ENCODE measurements around the gene ZNF724.
"Not testable (repeated sequence)": the region's sequence is repeated elsewhere in the genome, so short reads cannot be mapped to it uniquely, and the experiment has no call there.

Gene ZNF724

DNA sequence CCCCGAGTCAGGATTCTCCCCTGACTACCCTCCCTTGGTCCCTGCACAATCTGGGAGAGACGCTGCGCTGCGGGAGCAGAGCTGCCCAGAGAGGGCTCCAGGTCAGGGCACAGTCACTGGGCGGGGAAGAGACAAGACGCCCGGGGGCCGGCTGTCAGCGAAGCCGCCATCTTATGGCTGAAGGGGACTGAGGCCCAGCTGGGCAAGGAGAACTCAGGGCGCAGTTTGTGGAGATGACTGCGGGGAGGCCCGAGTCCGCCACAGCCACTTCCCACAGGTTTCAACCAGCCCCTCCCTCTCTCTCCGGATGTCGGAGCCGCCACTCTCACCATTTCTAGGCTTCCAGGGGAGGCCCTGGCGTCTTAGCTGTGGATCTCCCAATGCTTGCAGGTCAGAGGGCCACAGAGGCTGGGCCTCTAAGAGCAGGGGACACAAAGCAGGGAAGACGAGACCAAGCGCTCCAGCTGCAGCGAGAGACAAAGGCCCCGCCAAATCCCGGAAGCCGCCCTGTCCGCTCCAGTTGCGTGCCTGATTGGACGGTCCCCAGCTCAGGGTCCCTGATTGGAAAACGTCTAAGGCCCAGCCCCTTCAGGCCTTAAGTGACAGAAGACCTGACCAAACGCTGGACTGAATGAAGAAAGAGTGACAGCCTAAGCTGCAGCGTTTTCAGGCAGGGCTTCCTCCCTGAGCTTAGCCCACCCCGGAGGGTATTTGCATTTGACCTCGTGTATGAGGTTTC lies at the start of gene ZNF724:
Gene ZNF724 (minus strand): TSS at position 484 of the 739 bp plus-strand sequence. CDS start 152 bp downstream, at position 332.
- DNase-seq (ENCODE audit: low read depth): peak; percentile 79

DNA sequence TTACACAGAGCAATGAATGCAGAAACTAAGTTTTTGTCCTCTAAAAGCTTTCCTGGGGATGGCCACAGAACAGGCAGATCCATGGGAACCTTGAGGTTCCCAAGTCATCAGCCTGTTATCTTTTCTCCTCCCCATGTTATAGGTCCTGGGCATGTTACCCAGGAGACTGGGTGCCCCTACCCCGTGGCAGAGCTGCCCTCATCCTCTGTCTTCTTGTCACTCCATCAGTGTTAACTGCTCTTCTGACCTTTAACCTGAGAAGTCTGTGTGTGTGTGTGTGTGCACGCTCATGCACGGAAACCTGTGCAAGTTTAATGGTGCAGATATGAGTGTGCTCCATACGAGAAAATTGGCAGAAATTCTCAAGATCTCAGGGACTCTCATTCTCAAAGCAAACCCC lies 43.9 kb upstream of the ZNF724 start:
- no peak for DNase-seq (ENCODE audit: low read depth)

DNA sequence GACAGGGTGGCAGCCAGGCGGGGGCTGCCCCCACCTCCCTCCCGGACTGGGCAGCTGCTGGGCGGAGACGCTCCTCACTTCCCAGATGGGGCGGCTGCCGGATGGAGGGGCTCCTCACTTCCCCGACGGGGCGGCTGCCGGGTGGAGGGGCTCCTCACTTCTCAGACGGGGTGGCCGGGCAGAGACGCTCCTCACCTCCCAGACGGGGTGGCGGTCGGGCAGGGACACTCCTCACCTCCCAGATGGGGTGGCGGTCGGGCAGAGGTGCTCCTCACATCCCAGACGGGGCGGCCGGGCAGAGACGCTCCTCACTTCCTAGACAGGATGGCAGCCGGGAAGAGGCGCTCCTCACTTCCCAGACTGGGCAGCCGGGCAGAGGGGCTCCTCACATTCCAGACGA lies 39.8 kb upstream of the ZNF724 start:
- not testable (repeated sequence) for DNase-seq (ENCODE audit: low read depth)

DNA sequence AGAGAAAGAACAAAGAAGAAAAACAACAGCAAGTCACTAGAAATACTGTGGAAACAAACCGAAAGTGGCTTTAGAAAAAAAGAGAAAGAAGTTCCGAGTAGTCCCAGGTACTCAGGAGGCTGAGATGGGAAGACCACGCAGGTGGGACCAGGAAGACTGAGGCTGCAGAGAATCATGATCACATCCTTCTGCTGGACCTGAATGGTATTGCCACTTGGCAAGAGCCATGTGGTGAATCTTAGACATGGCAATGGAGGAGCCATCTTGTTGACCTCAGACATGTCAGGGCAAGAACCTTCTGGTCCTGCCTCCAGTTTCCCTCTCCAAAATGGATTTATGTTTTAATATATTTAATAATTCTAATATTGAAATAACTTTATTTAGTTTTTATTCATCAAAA lies 37.4 kb upstream of the ZNF724 start:
- DNase-seq (ENCODE audit: low read depth): no peak

DNA sequence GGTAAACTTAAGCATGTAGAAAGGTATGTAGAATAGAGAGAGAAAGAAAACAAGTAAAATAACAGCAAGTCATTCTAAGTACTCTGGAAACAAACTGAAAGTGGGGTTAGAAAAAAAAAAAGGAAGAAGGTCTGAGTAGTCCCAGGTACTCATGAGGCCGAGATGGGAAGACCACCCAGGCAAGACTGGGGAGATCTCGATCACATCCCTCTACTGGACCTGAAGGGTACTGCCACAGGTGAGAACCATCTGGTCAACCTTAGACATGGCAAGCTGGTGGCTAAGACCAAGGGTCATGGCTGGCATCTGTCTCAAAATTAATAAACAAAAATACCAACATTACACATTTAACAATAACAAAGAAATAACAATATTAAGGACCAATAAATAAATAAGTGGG lies 36.3 kb upstream of the ZNF724 start:
- no peak for DNase-seq (ENCODE audit: low read depth)

GRCh38 chr19:23285948-23286347 lies 35.8 kb upstream of the ZNF724 start:
- no peak for DNase-seq (ENCODE audit: low read depth)

- DNase-seq (ENCODE audit: low read depth): not testable (repeated sequence)
Measured at GRCh38 chr19:23285326-23285725, 35.1 kb upstream of the ZNF724 start.

DNA sequence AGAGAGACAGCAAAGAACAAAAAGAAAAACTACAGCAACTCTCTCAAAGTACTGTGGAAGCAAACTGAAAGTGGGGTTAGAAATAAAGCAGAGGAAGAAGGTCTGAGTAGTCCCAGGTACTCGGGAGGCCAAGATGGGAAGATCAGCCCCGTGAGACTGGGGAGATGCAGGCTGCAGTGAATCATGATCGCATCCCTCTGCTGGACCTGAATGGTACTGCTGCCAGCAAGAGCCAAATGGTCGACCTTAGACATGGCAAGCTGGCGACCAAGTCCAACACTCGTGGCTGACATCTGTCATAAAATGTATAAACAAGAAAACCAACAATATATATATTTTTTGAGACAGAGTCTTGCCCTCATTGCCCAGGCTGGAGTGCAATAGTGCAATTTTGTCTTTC lies 33.7 kb upstream of the ZNF724 start:
- DNase-seq (ENCODE audit: low read depth): peak; percentile 16

DNA sequence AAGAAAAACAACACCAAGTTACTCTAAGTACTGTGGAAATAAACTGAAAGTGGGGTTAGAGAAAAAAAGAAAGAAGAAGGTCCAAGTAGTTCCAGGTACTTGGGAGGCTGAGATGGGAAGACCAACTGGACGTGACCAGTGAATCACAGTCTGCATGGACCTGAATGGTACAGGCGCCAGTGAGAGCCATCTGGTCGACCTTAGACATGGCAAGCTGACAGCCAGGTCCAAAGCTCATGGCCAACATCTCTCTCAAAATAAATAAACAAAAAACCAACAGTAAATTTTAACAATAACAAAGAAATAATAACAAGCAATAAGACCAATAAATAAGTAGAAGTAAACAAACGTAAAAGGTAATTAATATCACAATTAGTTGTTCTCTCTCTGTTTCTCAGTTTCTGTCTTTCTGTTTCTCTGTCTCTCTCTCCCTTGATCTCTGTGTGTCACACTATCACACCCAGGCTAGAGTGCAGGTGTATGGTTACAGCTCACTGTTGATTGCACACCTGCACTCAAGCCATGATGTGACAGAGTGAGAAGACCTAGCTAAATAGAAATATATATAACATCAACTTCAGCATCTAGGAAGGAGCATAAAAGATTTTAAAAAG lies 31.6 kb upstream of the ZNF724 start:
- DNase-seq (ENCODE audit: low read depth): no peak

GRCh38 chr19:23278118-23278517 lies 27.9 kb upstream of the ZNF724 start:
- not testable (repeated sequence) for DNase-seq (ENCODE audit: low read depth)

- DNase-seq (ENCODE audit: low read depth): peak; percentile 82
Measured at GRCh38 chr19:23273590-23274412, 23.6 kb upstream of the ZNF724 start.

GRCh38 chr19:23273022-23273589 lies 22.9 kb upstream of the ZNF724 start:
- DNase-seq (ENCODE audit: low read depth): no peak

- DNase-seq (ENCODE audit: low read depth): no peak
Measured at GRCh38 chr19:23263870-23264590, 13.8 kb upstream of the ZNF724 start.

DNA sequence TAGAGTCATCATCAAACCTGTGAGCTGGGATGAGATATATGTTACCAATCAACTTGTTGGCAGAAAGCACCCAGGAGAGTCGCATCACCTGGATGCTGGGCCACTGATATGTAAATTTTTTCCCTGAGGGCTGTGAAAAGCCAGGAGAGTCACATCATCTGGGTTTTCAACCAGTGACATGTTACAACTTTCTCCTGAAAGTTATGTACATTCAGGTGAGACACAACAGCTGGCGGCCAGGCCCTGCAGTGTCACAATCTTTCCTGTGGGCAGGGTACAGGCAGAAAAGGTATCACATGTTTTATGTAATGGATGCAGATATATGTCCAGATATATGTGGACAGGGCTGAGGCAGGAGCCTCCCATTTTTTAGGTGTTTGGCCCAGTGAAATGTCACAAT lies 13.2 kb upstream of the ZNF724 start:
- DNase-seq (ENCODE audit: low read depth): no peak

DNA sequence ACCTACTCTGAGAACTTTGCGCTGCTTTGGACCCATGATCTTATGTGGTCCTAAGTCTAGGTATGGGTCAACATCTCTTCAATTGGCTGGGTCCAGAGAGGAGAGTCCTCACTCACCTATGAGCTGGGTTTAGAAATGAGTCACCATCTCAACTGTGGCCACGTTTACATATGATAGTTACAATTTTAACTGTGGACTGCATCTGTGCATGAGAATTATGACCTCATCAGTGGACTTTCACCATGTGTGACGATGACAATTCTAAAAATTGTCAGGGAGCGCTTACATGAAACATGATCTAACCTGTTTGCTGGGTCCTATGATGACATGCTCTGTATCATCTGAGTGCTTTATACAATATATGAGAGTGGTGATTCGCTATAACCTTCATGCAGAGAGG lies 12.7 kb upstream of the ZNF724 start:
- DNase-seq (ENCODE audit: low read depth): no peak

DNA sequence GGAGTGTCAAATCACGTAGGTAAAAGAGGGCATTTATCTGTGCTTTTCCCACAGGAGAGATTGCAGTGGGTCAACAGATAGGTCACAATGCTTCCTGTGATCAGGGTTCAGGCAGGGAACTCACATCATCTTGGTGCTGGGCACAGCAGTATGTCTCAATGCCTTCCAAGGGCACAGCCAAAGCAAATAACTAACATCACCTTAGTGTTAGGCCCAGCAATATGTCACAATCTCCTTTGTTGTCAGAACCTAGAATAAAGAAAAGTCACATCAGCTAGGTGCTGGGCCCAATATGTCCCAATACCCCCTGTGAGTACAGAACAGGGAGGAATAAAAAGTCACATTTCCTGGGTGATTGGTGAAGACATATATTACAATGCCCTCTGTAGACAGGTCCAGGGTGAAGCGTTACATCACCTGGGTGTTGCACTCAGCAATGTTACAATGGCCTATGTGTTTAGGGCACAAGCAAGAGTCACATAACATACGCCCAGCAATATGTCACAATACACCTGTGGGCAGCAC lies 11.4 kb upstream of the ZNF724 start:
- no peak for DNase-seq (ENCODE audit: low read depth)

DNA sequence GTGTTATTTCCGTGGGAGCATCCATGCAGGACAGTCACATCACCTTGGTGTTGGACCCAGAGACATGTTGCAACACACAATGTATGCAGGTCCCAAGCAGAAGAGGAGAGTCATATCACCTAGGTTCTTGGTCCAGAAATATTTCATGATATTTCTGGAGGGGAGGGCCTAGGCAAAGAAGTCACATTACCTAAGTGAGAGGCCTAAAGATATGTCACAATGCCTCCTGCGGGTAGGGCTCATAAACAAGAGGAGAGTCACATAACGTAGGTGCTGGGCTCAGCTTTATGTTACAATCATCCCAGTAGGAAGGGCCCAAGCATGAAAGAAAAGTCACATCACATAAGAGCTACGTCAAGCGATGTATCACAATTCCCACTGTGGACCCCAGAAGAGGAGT lies 10.8 kb upstream of the ZNF724 start:
- no peak for DNase-seq (ENCODE audit: low read depth)

DNA sequence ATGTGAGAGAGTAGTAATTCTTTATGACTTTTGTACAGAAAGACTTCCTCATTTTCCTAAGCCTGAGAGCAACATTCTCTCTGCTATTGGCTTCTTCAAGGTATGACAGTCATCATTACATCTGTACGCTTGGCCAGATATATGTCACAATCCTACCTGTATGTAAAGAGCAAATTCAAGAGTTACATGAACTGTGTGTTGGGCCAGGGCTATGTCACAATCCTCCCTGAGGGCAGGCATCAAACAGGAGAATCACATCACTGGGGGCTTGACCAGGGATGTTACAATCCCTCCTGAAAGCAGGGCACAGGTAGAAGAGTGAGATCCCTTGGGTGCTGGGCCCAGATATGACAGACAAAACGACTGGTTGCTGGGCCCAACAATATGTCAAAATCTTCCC lies 9.8 kb upstream of the ZNF724 start:
- DNase-seq (ENCODE audit: low read depth): no peak

GRCh38 chr19:23255700-23256099 lies 5.5 kb upstream of the ZNF724 start:
- DNase-seq (ENCODE audit: low read depth): no peak

DNA sequence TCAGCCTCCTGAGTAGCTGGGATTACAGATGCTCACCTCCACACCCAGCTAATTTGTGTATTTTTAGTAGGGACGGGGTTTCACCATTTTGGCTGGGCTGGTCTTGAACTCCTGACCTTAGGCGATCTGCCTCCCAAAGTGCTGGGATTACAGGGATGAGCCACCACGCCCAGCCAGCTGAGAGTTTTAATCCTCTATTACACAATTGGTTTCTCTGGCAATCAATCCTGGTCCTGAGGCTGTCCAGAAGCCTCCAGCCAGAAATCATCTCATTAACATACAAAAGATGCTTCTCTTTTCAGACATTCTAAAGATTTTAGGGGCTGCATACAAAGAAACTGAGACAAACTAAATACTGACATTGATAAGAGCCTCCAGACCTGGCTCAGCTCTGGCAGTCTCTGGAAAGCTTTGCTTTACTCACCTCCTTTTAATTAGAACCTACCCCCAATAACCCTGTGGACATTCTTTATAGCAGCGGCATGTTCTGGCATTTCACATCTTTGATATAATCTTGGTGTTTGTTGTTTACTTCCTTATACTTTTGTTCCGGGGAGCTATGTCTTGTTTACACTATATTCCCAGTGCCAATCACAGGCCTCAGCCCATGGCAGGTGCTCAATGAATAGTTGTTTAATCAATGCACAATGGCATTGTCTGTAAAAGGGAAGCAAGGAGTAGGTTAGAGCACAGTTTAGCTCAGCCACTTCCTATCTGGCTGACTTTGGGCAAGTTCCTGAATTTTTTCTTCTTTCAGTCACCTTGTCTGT lies 4.1 kb upstream of the ZNF724 start:
- DNase-seq (ENCODE audit: low read depth): no peak

GRCh38 chr19:23253256-23253655 lies 3.1 kb upstream of the ZNF724 start:
- DNase-seq (ENCODE audit: low read depth): not testable (repeated sequence)

All from T-helper 22 cell (primary cell).